ENCODE data around the gene MPHOSPH10. TPM values are rescaled to one million over a fixed set of nuclear protein-coding genes. Genes with fewer than 3 reads are reported as not detected.

The MPHOSPH10 gene
- total RNA-seq, 6 experiments from 2014 or later: 27.7 to 39.5 (median 36.5) TPM

- DNase-seq: no peak
- Mint-ChIP-seq H3K27ac (no peak overlapping the region), H3K36me3 (ENCODE audit: low read depth) (peaks cover 55% of the 10 kb centered on the region), H3K27me3 (ENCODE audit: insufficient read depth) (no peaks in the 10 kb centered on the region; the same call in 1 of the 2 replicates), H3K4me3 (no peak overlapping the region), H3K4me1 (ENCODE audit: low read depth) (no peaks in the 10 kb centered on the region), H3K9me3 (no peaks in the 10 kb centered on the region)
- TF ChIP-seq, protein P1, sequence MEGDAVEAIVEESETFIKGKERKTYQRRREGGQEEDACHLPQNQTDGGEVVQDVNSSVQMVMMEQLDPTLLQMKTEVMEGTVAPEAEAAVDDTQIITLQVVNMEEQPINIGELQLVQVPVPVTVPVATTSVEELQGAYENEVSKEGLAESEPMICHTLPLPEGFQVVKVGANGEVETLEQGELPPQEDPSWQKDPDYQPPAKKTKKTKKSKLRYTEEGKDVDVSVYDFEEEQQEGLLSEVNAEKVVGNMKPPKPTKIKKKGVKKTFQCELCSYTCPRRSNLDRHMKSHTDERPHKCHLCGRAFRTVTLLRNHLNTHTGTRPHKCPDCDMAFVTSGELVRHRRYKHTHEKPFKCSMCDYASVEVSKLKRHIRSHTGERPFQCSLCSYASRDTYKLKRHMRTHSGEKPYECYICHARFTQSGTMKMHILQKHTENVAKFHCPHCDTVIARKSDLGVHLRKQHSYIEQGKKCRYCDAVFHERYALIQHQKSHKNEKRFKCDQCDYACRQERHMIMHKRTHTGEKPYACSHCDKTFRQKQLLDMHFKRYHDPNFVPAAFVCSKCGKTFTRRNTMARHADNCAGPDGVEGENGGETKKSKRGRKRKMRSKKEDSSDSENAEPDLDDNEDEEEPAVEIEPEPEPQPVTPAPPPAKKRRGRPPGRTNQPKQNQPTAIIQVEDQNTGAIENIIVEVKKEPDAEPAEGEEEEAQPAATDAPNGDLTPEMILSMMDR (IDR thresholded peaks at IDR 0.05): no peak
Observed at GRCh38 chr2:71148506-71149063, 18.2 kb downstream of the MPHOSPH10 start.

DNA sequence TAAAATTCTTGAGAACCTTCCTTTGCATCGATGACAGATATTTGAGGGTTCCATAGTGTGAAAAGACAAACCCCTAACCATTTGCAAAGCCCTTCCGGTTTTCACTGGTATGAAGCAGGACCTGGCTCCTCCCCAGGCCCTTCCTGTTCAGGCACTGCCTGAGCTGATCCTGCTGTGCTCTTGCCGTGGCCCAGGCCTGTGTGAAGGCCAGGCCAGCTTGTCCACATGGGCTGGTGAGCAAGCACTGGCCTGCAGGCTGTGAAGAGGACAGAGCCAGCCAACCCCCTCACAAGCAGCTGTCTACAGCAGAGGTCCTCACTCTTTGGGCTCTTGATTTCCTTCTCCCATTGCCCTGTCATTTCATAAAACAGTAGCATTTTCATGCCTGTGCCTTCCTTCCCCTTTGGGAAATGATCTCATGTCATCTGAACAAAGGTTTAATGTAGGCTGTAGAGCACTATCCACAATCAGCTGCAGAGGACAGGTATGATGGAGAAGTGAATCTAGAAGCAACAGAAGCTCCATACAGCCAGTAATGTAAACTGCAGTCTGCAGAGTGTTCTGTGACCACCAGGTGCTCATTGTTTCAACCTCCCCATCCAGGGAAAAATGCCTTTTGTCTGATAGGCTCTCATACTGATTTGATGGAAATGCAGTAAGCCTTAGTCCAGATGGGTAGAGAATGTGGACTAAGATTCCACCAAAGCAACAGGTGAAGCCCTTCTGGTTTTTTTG lies 19.8 kb downstream of the MPHOSPH10 start:
- H3K27me3 Mint-ChIP-seq (ENCODE audit: insufficient read depth): peaks cover 10% of the 10 kb centered on the region
- no peak overlapping the region for H3K27ac Mint-ChIP-seq
- H3K4me1 Mint-ChIP-seq (ENCODE audit: low read depth): no peaks in the 10 kb centered on the region
- TF ChIP-seq, protein P1 (IDR thresholded peaks at IDR 0.05): no peak
- no peak overlapping the region for H3K4me3 Mint-ChIP-seq
- DNase-seq: no peak
- H3K9me3 Mint-ChIP-seq: no peaks in the 10 kb centered on the region
- H3K36me3 Mint-ChIP-seq (ENCODE audit: low read depth): peaks cover 40% of the 10 kb centered on the region

DNA sequence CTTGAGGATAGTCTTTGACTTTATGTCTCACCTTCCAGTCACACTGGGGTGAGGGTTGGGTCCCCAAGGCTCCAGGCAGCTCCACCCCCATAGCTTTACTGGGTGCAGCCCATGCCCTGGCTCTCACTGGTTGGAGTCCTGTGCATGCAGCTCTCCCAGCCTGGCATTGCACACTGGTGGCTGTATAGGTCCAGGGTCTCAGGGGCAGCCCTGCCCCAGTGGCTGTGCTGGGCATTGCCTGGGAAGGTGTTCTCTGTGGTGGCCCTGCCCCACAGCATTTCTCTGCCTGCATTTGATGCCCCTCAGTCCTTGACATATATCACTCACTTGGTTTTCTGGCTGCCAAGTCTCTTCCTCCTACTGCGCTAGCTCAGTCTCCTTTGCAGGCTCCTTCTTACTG lies 21.2 kb downstream of the MPHOSPH10 start:
- no peak for DNase-seq
- TF ChIP-seq, protein P1 (IDR thresholded peaks at IDR 0.05): no peak
- H3K27ac Mint-ChIP-seq: no peak overlapping the region
- H3K4me1 Mint-ChIP-seq (ENCODE audit: low read depth): no peaks in the 10 kb centered on the region
- no peaks in the 10 kb centered on the region for H3K9me3 Mint-ChIP-seq
- peaks cover 18% of the 10 kb centered on the region for H3K27me3 Mint-ChIP-seq (ENCODE audit: insufficient read depth)
- peaks cover 30% of the 10 kb centered on the region for H3K36me3 Mint-ChIP-seq (ENCODE audit: low read depth)
- no peak overlapping the region for H3K4me3 Mint-ChIP-seq

GRCh38 chr2:71153585-71154224 lies 23.3 kb downstream of the MPHOSPH10 start:
- H3K27ac Mint-ChIP-seq: no peak overlapping the region
- no peaks in the 10 kb centered on the region for H3K9me3 Mint-ChIP-seq
- no peak for DNase-seq
- peaks cover 22% of the 10 kb centered on the region for H3K27me3 Mint-ChIP-seq (ENCODE audit: insufficient read depth)
- peaks cover 14% of the 10 kb centered on the region for H3K36me3 Mint-ChIP-seq (ENCODE audit: low read depth)
- peaks cover 10% of the 10 kb centered on the region for H3K4me1 Mint-ChIP-seq (ENCODE audit: low read depth)
- H3K4me3 Mint-ChIP-seq: no peak overlapping the region
- TF ChIP-seq, protein P1 (IDR thresholded peaks at IDR 0.05): no peak

DNA sequence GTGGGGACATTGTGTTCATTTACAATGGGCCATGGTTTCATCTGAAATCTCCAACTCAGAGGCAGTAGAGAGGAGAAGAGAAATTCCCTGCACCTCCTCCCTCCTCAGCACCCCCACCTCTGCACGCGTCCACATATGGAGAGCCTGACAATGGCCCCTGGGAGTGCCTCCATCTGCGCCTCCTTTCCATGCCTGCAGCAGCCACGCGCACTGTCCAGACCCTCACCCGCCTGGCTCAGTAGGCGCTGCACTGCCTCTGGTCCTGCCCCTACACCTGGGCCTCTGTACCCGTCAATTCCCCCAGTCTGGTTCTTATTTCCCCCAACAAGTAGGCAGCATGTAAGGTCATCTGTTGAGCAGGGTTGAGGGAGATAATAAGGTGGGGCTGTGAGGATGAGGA lies 23.8 kb downstream of the MPHOSPH10 start:
- Mint-ChIP-seq H3K9me3 (no peaks in the 10 kb centered on the region), H3K4me1 (ENCODE audit: low read depth) (peaks cover 10% of the 10 kb centered on the region), H3K27ac (no peak overlapping the region), H3K36me3 (ENCODE audit: low read depth) (peaks cover 9% of the 10 kb centered on the region), H3K4me3 (no peak overlapping the region), H3K27me3 (ENCODE audit: insufficient read depth) (peaks cover 25% of the 10 kb centered on the region)
- TF ChIP-seq, protein P1 (IDR thresholded peaks at IDR 0.05): no peak
- no peak for DNase-seq
